ENCODE results near the gene CAND1.

DNA sequence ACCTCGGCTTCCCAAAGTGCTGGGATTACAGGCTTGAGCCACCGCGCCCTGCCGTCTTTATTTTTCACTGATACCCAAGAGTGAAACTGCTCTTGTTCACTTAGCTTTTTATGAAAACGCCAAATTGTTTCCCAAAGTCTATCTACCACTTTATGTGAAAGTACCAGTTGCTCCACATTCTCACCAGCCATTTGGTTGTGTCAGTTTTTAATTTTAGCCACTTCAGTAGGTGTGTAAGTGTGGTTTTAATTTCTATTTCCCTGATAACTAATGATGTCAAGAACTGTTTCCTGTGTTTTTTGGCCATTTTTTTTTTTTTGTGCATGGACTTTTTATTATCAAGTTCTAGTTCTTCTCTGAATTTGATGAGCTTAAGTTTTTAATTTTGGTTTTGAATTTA, 17.1 kb downstream of the CAND1 start:
- TF ChIP-seq YY1 (IDR thresholded peaks at IDR 0.05; ENCODE audit: insufficient read depth, insufficient read length), result no peak
- no peak for TF ChIP-seq SUZ12 (IDR thresholded peaks at IDR 0.05; ENCODE audit: extremely low read depth, insufficient read depth, insufficient read length)
- no peak for TF ChIP-seq ZNF274 (IDR thresholded peaks at IDR 0.05; ENCODE audit: low read depth, low read length)

Data from NT2/D1 (cell line).